GM12864 (cell line): Measurements from ENCODE around the gene SMURF1.
"Not testable (repeated sequence)": the region's sequence is repeated elsewhere in the genome, so short reads cannot be mapped to it uniquely, and the experiment has no call there.

ENCODE experiments used
- DNase-seq: peaks from one replicate; pipeline ENCODE4 v3.0.0-alpha.2; 2011; ENCODE audit warnings: low read depth
- H3K4me3 ChIP-seq: 2 replicates; pipeline ENCODE4 v1.5.1; 2011; ENCODE audit warnings: mild to moderate bottlenecking, low read depth, low read length, control low read depth
- CTCF ChIP-seq: IDR thresholded peaks from 2 replicates; pipeline ENCODE4 v1.5.1; 2011; ENCODE audit warnings: low read depth, mild to moderate bottlenecking, moderate library complexity, low read length, control low read depth, inconsistent platforms; ENCODE audit errors: missing control alignments

SMURF1 gene

GRCh38 chr7:99070361-99070760, 73.5 kb downstream of the SMURF1 start:
- no peak for DNase-seq
- no peak for TF ChIP-seq CTCF
- no peak overlapping the region for H3K4me3 ChIP-seq

GRCh38 chr7:99061001-99061776, 82.7 kb downstream of the SMURF1 start:
- TF ChIP-seq CTCF, result no peak
- no peak for DNase-seq
- no peak overlapping the region for H3K4me3 ChIP-seq

GRCh38 chr7:99054781-99055180, 89.1 kb downstream of the SMURF1 start:
- no peak for TF ChIP-seq CTCF
- no peak overlapping the region for H3K4me3 ChIP-seq
- no peak for DNase-seq

- DNase-seq, result no peak
- no peak overlapping the region for H3K4me3 ChIP-seq
- TF ChIP-seq CTCF, result no peak
Measured at GRCh38 chr7:99050971-99051370, 92.9 kb downstream of the SMURF1 start.

- DNase-seq, result no peak
- no peak for TF ChIP-seq CTCF
- H3K4me3 ChIP-seq, result no peak overlapping the region
Measured at GRCh38 chr7:99047526-99048077, 96.3 kb downstream of the SMURF1 start.

- DNase-seq, result no peak
- TF ChIP-seq CTCF, result no peak
- no peak overlapping the region for H3K4me3 ChIP-seq
Measured at GRCh38 chr7:99046722-99047121, 97.2 kb downstream of the SMURF1 start.

GRCh38 chr7:99046262-99046661, 97.6 kb downstream of the SMURF1 start:
- not testable (repeated sequence) for DNase-seq, H3K4me3 ChIP-seq

- H3K4me3 ChIP-seq, DNase-seq: not testable (repeated sequence)
Measured at GRCh38 chr7:99044858-99045257, 99.0 kb downstream of the SMURF1 start.
